Bronchial epithelial cell (primary cell): Measurements from ENCODE around the gene GRIFIN. TPM values are rescaled to one million over a fixed set of nuclear protein-coding genes. Genes with fewer than 3 reads are reported as not detected.

Experiments
- DNase-seq: peaks from one replicate; pipeline ENCODE4 v3.0.0-alpha.2; 2010; ENCODE audit warnings: low read depth
- FAIRE-seq: peaks from 2 replicates; lab custom pipeline; 2011; peaks lifted over from hg19 to GRCh38; lab: Jason Lieb, UNC
- H3K27me3 ChIP-seq: 2 replicates; pipeline ENCODE4 v1.5.1; 2011; ENCODE audit warnings: low read length; ENCODE audit not compliant: control insufficient read depth, insufficient read depth
- H3K36me3 ChIP-seq: 2 replicates; pipeline ENCODE4 v1.5.1; 2011; ENCODE audit warnings: low read length; ENCODE audit not compliant: control insufficient read depth, insufficient read depth
- H3K4me3 ChIP-seq: 2 replicates; pipeline ENCODE4 v1.5.1; 2011; ENCODE audit warnings: mild to moderate bottlenecking, low read depth, low read length, control low read depth
- CTCF ChIP-seq: IDR thresholded peaks from 2 replicates; pipeline ENCODE4 v1.5.1; 2011; ENCODE audit warnings: mild to moderate bottlenecking, moderate library complexity, low read length, control low read depth, inconsistent platforms; ENCODE audit not compliant: insufficient read depth, severe bottlenecking
- total RNA-seq: library from RNA; depleted of rRNA; stranded (reverse); fragments of >200 nt; gene quantifications from 2 replicates; pipeline ENCODE4 v1.2.1, GENCODE V29; 2014

Gene GRIFIN
- total RNA-seq, 1 donor from 2014 or later: not detected

- Histone ChIP-seq H3K4me3 (no peak overlapping the region), H3K36me3 (no peaks in the 10 kb centered on the region), H3K27me3 (peaks cover 1% of the 10 kb centered on the region)
- TF ChIP-seq CTCF: no peak
- DNase-seq (no peak), FAIRE-seq (peak; percentile 81)
These were observed 38.5 kb upstream of the GRIFIN start for GRCh38 chr7:2514473-2515423.

GRCh38 chr7:2513702-2514101 lies 37.5 kb upstream of the GRIFIN start:
- Histone ChIP-seq H3K36me3 (no peaks in the 10 kb centered on the region), H3K4me3 (no peak overlapping the region), H3K27me3 (no peaks in the 10 kb centered on the region)
- DNase-seq: no peak
- no peak for FAIRE-seq
- no peak for TF ChIP-seq CTCF

DNA sequence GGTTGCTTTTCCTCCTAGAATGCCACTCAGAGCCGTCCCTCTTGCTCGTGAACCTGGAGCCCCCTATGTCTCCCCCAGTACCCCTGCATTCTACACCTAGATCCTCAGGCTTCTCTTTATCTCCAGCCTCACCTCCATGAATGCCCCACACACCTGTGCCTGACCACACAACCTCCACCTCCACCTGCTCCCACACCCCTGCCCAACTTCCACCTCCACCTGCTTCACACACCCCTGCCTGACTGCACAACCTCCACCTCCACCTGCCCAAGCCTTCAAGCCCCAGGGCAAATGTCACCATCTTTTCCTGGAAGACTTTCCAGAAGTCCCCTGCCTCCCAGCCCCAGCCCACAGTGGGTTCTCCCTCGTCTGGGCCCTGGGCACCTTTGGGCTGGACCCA lies 36.5 kb upstream of the GRIFIN start:
- H3K36me3 ChIP-seq: no peaks in the 10 kb centered on the region
- FAIRE-seq (no peak), DNase-seq (no peak)
- no peak for TF ChIP-seq CTCF
- H3K27me3 ChIP-seq: no peaks in the 10 kb centered on the region
- no peak overlapping the region for H3K4me3 ChIP-seq

- FAIRE-seq (no peak), DNase-seq (no peak)
- no peaks in the 10 kb centered on the region for H3K36me3 ChIP-seq
- no peak for TF ChIP-seq CTCF
- H3K27me3 ChIP-seq: no peaks in the 10 kb centered on the region
- H3K4me3 ChIP-seq: no peak overlapping the region
These were observed 36.0 kb upstream of the GRIFIN start for GRCh38 chr7:2512179-2512661.

- H3K4me3 ChIP-seq: no peak overlapping the region
- TF ChIP-seq CTCF: no peak
- H3K27me3 ChIP-seq: no peaks in the 10 kb centered on the region
- FAIRE-seq: no peak
- H3K36me3 ChIP-seq: no peaks in the 10 kb centered on the region
- DNase-seq: no peak
These were observed 35.6 kb upstream of the GRIFIN start for GRCh38 chr7:2511769-2512168.
